Measurements from ENCODE around the gene PHF12. TPM values are rescaled to one million over a fixed set of nuclear protein-coding genes. Genes with fewer than 3 reads are reported as not detected.

The PHF12 gene
- total and polyA plus RNA-seq, 2 of the 8 experiments (the other 6 are each of a cell fraction or from before 2014, with no cell fraction given): 38.8 to 65.7 TPM

GRCh38 chr17:28991779-28992178 lies 40.5 kb upstream of the PHF12 start:
- H2BK20ac ChIP-seq (ENCODE audit: low read length): peak overlapping the region; percentile 68; the same call in 1 of the 2 replicates
- POLR2A ChIA-PET (ENCODE audit: partially characterized antibody): interaction anchor here (1.1 kb wide), 1 partner anchor 40 kb away, joined by 3 read pairs; no protein-coding TSS in a partner anchor
- no peak overlapping the region for H2AFZ ChIP-seq (ENCODE audit: low read length)
- H3K36me3 ChIP-seq (ENCODE audit: control insufficient read depth in 2 of 4, insufficient read depth in 4 of 4, low read length in 3 of 4): no peaks in the 10 kb centered on the region
- H2BK5ac ChIP-seq (ENCODE audit: low read depth, low read length): peak overlapping the region; percentile 19; the same call in 1 of the 2 replicates
- peak overlapping the region; percentile 24 for H3K4ac ChIP-seq (replicated peaks; ENCODE audit: insufficient read length, low read depth, low read length)
- no peaks in the 10 kb centered on the region for H3K9me3 ChIP-seq (ENCODE audit: insufficient read depth in 2 of 2, low read depth in 1 of 2, low read length in 1 of 2)
- no peak overlapping the region for H2BK12ac ChIP-seq (ENCODE audit: low read depth, low read length)
- no peak overlapping the region for H4K5ac ChIP-seq (ENCODE audit: insufficient read length, low read depth, low read length)
- peaks cover 5 to 11% (median 7%) of the 10 kb centered on the region in 4 experiments for H3K4me1 ChIP-seq (replicated peaks in 1 of 4; ENCODE audit: control insufficient read depth in 3 of 4, insufficient read depth in 4 of 4, low read length in 3 of 4)
- WGBS, 2 experiments (ENCODE audit: extremely low coverage in 1 of 2, insufficient coverage in 1 of 2, insufficient read length in 1 of 2, insufficient replicate concordance in 2 of 2, low coverage in 1 of 2, low lambda C conversion rate in 2 of 2, missing lambda C conversion rate in 1 of 2): 92% methylated on average over 8 of the region's 8 CpGs; no CpG with 5 or more reads in 1 of the 2 experiments
- H4K20me1 ChIP-seq (replicated peaks in 1 of 2; ENCODE audit: control insufficient read depth in 1 of 2, insufficient read depth in 2 of 2, low read length in 2 of 2): no peaks in the 10 kb centered on the region
- no peak overlapping the region for H3K14ac ChIP-seq (ENCODE audit: insufficient read length)
- H3K79me2 ChIP-seq (ENCODE audit: control insufficient read depth in 1 of 2, insufficient read depth in 2 of 2, low read length in 2 of 2): no peaks in the 10 kb centered on the region
- H2BK15ac ChIP-seq (ENCODE audit: low read length): no peak overlapping the region
- no peaks in the 10 kb centered on the region for H3K23me2 ChIP-seq (ENCODE audit: low read depth, low read length)
- H4K91ac ChIP-seq (replicated peaks; ENCODE audit: insufficient read length, low read length): no peak overlapping the region
- H3K56ac ChIP-seq (replicated peaks; ENCODE audit: insufficient read length, low read depth, low read length): no peak overlapping the region
- H3K4me2 ChIP-seq (ENCODE audit: insufficient read depth in 1 of 2, low read depth in 2 of 2, low read length in 2 of 2): no peak overlapping the region
- DNase-seq (ENCODE audit: low read depth in 1 of 2, low spot score in 2 of 2): no peak
- FAIRE-seq: no peak
- CTCF ChIA-PET (ENCODE audit: partially characterized antibody): interaction anchor here (0.5 to 5.3 kb wide), 5 partner anchors 13 to 161 kb away, joined by 3 to 42 read pairs (median 6); partner anchors contain the start of gene SEZ6
- H3K4me3 ChIP-seq (ENCODE audit: extremely low read depth in 1 of 4, insufficient read depth in 2 of 4, low read depth in 3 of 4, low read length in 4 of 4): no peak overlapping the region
- H3K9ac ChIP-seq (replicated peaks in 1 of 4; ENCODE audit: extremely low read depth in 1 of 4, low read depth in 3 of 4, low read length in 3 of 4): no peak overlapping the region
- 0 out of 2 replicates have a peak overlapping the region, but pooled peaks have one; percentile 54 for H2AK5ac ChIP-seq (ENCODE audit: low read depth, low read length)
- no peak overlapping the region for H3K23ac ChIP-seq (ENCODE audit: insufficient read length)
- H4K8ac ChIP-seq (ENCODE audit: extremely low read depth, insufficient read depth, low read length): no peak overlapping the region
- H3K18ac ChIP-seq (ENCODE audit: extremely low read depth, low read length): no peak overlapping the region
- no peak overlapping the region for H3K27ac ChIP-seq (ENCODE audit: low read depth, low read length)
- no peak overlapping the region for H2BK120ac ChIP-seq (replicated peaks; ENCODE audit: low read depth, low read length)
- no peaks in the 10 kb centered on the region; a peak in 2 of 7 replicates for H3K27me3 ChIP-seq (replicated peaks in 1 of 4; ENCODE audit: control insufficient read depth in 3 of 4, extremely low read depth in 1 of 4, insufficient read depth in 3 of 4, low read length in 3 of 4)
- H3K79me1 ChIP-seq (ENCODE audit: low read depth, low read length): no peaks in the 10 kb centered on the region
- no peak for TF ChIP-seq ZNF274 (IDR thresholded peaks at IDR 0.05; ENCODE audit: borderline replicate concordance, extremely low read depth, low read length)
- no peak for TF ChIP-seq SIN3A (conservative IDR thresholded peaks at IDR 0.05 in 1 of 2, IDR thresholded peaks at IDR 0.05 in 1 of 2; ENCODE audit: low read depth in 1 of 2, low read length in 2 of 2)
- no peak for TF ChIP-seq RAD21 (IDR thresholded peaks at IDR 0.05 in 1 of 2, conservative IDR thresholded peaks at IDR 0.05 in 1 of 2; ENCODE audit: low read depth in 2 of 2, low read length in 2 of 2)
- TF ChIP-seq RNF2 (IDR thresholded peaks at IDR 0.05; ENCODE audit: borderline replicate concordance, low read depth, low read length, missing control alignments, poor library complexity, severe bottlenecking): no peak
- no peak for TF ChIP-seq ASH2L (IDR thresholded peaks at IDR 0.05; ENCODE audit: low read length)
- TF ChIP-seq SUZ12 (IDR thresholded peaks at IDR 0.05; ENCODE audit: low read length): no peak
- no peak for TF ChIP-seq SIX5 (IDR thresholded peaks at IDR 0.05; ENCODE audit: low read depth, low read length)
- TF ChIP-seq RXRA (IDR thresholded peaks at IDR 0.05; ENCODE audit: insufficient read depth, low read depth, low read length): no peak
- TF ChIP-seq KDM1A (IDR thresholded peaks at IDR 0.05; ENCODE audit: borderline replicate concordance, low read length): no peak
- no peak for TF ChIP-seq CTCF (IDR thresholded peaks at IDR 0.05; ENCODE audit: control extremely low read depth in 1 of 3, insufficient read depth in 1 of 3, low read depth in 1 of 3, low read length in 3 of 3)
